ENCODE results near the gene ACO2. TPM values are rescaled to one million over a fixed set of nuclear protein-coding genes. Genes with fewer than 3 reads are reported as not detected.
A peak's percentile ranks its signal among the peaks of the same experiment; 100 is the strongest.

The ACO2 gene
- total and polyA plus RNA-seq, 2 of the 8 experiments (the other 6 are each of a cell fraction or from before 2014, with no cell fraction given): 52.8 to 75.4 TPM

DNA sequence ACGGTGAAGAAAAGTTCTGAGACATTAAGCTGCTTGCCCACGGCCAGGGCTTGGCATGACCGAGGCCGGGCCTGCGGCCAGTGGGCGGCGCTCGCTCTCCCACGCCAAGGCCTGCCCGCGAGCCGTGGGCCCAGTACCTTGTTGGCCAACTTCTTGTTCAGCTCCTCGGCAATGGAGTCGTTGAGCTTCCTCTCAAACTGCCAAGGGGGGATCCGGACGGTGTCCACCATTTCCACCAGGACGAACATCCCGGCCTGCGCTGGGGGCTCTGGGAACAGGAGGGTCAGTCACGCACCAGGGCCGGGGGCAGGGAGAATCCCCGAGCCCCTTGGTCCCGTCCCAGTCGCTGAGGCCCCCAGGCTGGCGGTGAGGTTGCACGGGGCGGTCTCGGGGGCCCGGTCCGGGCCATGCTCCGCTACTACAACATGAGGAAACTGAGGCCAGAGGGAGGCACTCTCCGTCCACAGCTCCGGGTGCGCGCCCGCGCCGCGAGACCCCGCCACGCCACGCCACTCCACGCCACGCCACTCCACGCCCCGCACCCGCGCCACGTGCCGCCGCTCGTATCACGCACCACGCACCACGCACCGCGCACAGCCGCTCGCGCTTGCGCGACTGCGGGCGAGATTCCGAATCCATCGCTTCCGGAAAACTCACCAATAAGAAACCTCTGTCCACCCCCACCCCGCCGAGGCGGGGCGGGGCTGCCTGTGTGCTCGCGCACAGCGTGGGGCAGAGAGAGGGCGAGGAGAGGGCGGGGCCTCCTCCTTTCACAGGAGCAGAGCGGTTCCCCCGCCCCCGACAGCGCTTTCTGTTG is 75.1 kb downstream of the ACO2 start, which contains the start of gene POLR3H (continued):
- TF ChIP-seq HDAC2 (IDR thresholded peaks at IDR 0.05; ENCODE audit: borderline replicate concordance in 1 of 2, low read depth in 2 of 2, low read length in 2 of 2) (peak; percentile 9 to 98; a peak in 3 of 4 replicates), BACH1 (IDR thresholded peaks at IDR 0.05; ENCODE audit: low read length) (peak; percentile 94)

Data from H1 (cell line).